NCI-H1105 treated with DMSO at 0.1 percent for 48 hours (cell line): ENCODE data around the gene TRAM2.

Source experiments
- DNase-seq: peaks from one replicate; lab custom pipeline; 2025; lab: John Stamatoyannopoulos, UW

The TRAM2 gene

GRCh38 chr6:52595000-52595795 is 18.3 kb upstream of the TRAM2 start:
- no peak for DNase-seq

GRCh38 chr6:52594221-52594620 is 17.4 kb upstream of the TRAM2 start:
- DNase-seq = no peak

- peak; percentile 49 for DNase-seq
Measured at GRCh38 chr6:52591832-52592231, 15.0 kb upstream of the TRAM2 start.

GRCh38 chr6:52590152-52590891 is 13.5 kb upstream of the TRAM2 start:
- peak; percentile 61 for DNase-seq

GRCh38 chr6:52588710-52589091 is 11.8 kb upstream of the TRAM2 start:
- no peak for DNase-seq

GRCh38 chr6:52588087-52588709 is 11.3 kb upstream of the TRAM2 start:
- no peak for DNase-seq

- no peak for DNase-seq
Measured at GRCh38 chr6:52587001-52587400, 10.1 kb upstream of the TRAM2 start.

- no peak for DNase-seq
Measured at GRCh38 chr6:52584203-52584602, 7.3 kb upstream of the TRAM2 start.

GRCh38 chr6:52582996-52583395 is 6.1 kb upstream of the TRAM2 start:
- no peak for DNase-seq

GRCh38 chr6:52582446-52582845 is 5.6 kb upstream of the TRAM2 start:
- DNase-seq = no peak

GRCh38 chr6:52580905-52581304 is 4.0 kb upstream of the TRAM2 start:
- DNase-seq = no peak

GRCh38 chr6:52579006-52579660 is 2.3 kb upstream of the TRAM2 start:
- no peak for DNase-seq

- no peak for DNase-seq
Measured at GRCh38 chr6:52577778-52578463, 1.1 kb upstream of the TRAM2 start.

- peak; percentile 54 for DNase-seq
Measured at GRCh38 chr6:52576392-52577021, 353 bp downstream of the TRAM2 start.

- no peak for DNase-seq
Measured at GRCh38 chr6:52576054-52576391, 837 bp downstream of the TRAM2 start.

GRCh38 chr6:52575502-52575892 is 1.4 kb downstream of the TRAM2 start:
- DNase-seq = no peak

GRCh38 chr6:52574709-52575501 is 2.0 kb downstream of the TRAM2 start:
- no peak for DNase-seq

- no peak for DNase-seq
Measured at GRCh38 chr6:52573295-52573694, 3.6 kb downstream of the TRAM2 start.

- DNase-seq = no peak
Measured at GRCh38 chr6:52572536-52572935, 4.3 kb downstream of the TRAM2 start.

- no peak for DNase-seq
Measured at GRCh38 chr6:52571099-52571755, 5.6 kb downstream of the TRAM2 start.
